ENCODE data around the gene ALPG.
"Not testable (repeated sequence)": the region's sequence is repeated elsewhere in the genome, so short reads cannot be mapped to it uniquely, and the experiment has no call there.

ALPG gene

GRCh38 chr2:232420073-232420454 lies 13.4 kb downstream of the ALPG start:
- Histone ChIP-seq H3K4me1 (no peaks in the 10 kb centered on the region), H3K36me3 (no peaks in the 10 kb centered on the region), H3K4me3 (ENCODE audit: low read depth, low read length) (no peak overlapping the region), H3K27me3 (peaks cover 56% of the 10 kb centered on the region), H3K9me3 (no peaks in the 10 kb centered on the region)
- no peak for DNase-seq
- TF ChIP-seq CTCF (IDR thresholded peaks at IDR 0.05; ENCODE audit: low read depth, low read length), result no peak

GRCh38 chr2:232420463-232421188 lies 14.0 kb downstream of the ALPG start:
- DNase-seq, result no peak
- Histone ChIP-seq H3K4me3 (ENCODE audit: low read depth, low read length) (no peak overlapping the region), H3K9me3 (no peaks in the 10 kb centered on the region), H3K27me3 (peaks cover 58% of the 10 kb centered on the region), H3K4me1 (no peaks in the 10 kb centered on the region), H3K36me3 (no peaks in the 10 kb centered on the region)
- no peak for TF ChIP-seq CTCF (IDR thresholded peaks at IDR 0.05; ENCODE audit: low read depth, low read length)

GRCh38 chr2:232421189-232421785 lies 14.6 kb downstream of the ALPG start:
- H3K4me1 ChIP-seq, result no peaks in the 10 kb centered on the region
- no peak for DNase-seq
- TF ChIP-seq CTCF (IDR thresholded peaks at IDR 0.05; ENCODE audit: low read depth, low read length), result no peak
- peaks cover 53% of the 10 kb centered on the region for H3K27me3 ChIP-seq
- H3K36me3 ChIP-seq, result no peaks in the 10 kb centered on the region
- no peaks in the 10 kb centered on the region for H3K9me3 ChIP-seq
- H3K4me3 ChIP-seq (ENCODE audit: low read depth, low read length), result no peak overlapping the region

GRCh38 chr2:232422051-232422450 lies 15.4 kb downstream of the ALPG start:
- TF ChIP-seq CTCF (IDR thresholded peaks at IDR 0.05; ENCODE audit: low read depth, low read length), result no peak
- Histone ChIP-seq H3K4me3 (ENCODE audit: low read depth, low read length) (no peak overlapping the region), H3K27me3 (peaks cover 53% of the 10 kb centered on the region), H3K36me3 (no peaks in the 10 kb centered on the region), H3K4me1 (no peaks in the 10 kb centered on the region), H3K9me3 (no peaks in the 10 kb centered on the region)
- no peak for DNase-seq

GRCh38 chr2:232422996-232423395 lies 16.4 kb downstream of the ALPG start:
- H3K36me3 ChIP-seq; H3K4me1 ChIP-seq; H3K4me3 ChIP-seq (ENCODE audit: low read depth, low read length); DNase-seq; H3K9me3 ChIP-seq: not testable (repeated sequence)
- H3K27me3 ChIP-seq, result peaks cover 52% of the 10 kb centered on the region

GRCh38 chr2:232423407-232423806 lies 16.8 kb downstream of the ALPG start:
- DNase-seq; H3K4me1 ChIP-seq; H3K4me3 ChIP-seq (ENCODE audit: low read depth, low read length); H3K36me3 ChIP-seq; H3K9me3 ChIP-seq: not testable (repeated sequence)
- H3K27me3 ChIP-seq, result peaks cover 48% of the 10 kb centered on the region

- Histone ChIP-seq H3K36me3 (no peaks in the 10 kb centered on the region), H3K4me3 (ENCODE audit: low read depth, low read length) (no peak overlapping the region), H3K4me1 (no peaks in the 10 kb centered on the region), H3K27me3 (no peaks in the 10 kb centered on the region), H3K9me3 (no peaks in the 10 kb centered on the region)
- TF ChIP-seq CTCF (IDR thresholded peaks at IDR 0.05; ENCODE audit: low read depth, low read length), result no peak
- DNase-seq, result no peak
Measured at GRCh38 chr2:232431705-232432590, 25.3 kb downstream of the ALPG start.
